Adrenal gland (tissue), 5 donors: ENCODE results near the gene MMADHC.

Experiments used
- POLR2A ChIP-seq, 2 donors: fragments of 450-650 bp; IDR thresholded peaks; one replicate each; pipeline ENCODE4 v1.6.1; 2017; ENCODE audit warnings: antibody characterized with exemption in 2 of 2, mild to moderate bottlenecking in 2 of 2, moderate library complexity in 1 of 2
- TF ChIP-seq, protein P1 (sequence below), 6 experiments: fragments of 450-650 bp in 4 of 6; fragments of 200-600 bp in 2 of 6; sonication (generic) in 1 of 6; IDR thresholded peaks; 1 replicate in 5 of 6; 2 replicates in 1 of 6; pipeline versions ENCODE4 v1.5.1 to v1.8.0; 2016 to 2021; ENCODE audit warnings: antibody characterized with exemption in 6 of 6, mild to moderate bottlenecking in 2 of 6, moderate library complexity in 1 of 6
- donor health status: DM: no; HTN: no; CAD: no.

GRCh38 chr2:149613704-149614103 is 26.1 kb upstream of the MMADHC start:
- TF ChIP-seq, protein P1, sequence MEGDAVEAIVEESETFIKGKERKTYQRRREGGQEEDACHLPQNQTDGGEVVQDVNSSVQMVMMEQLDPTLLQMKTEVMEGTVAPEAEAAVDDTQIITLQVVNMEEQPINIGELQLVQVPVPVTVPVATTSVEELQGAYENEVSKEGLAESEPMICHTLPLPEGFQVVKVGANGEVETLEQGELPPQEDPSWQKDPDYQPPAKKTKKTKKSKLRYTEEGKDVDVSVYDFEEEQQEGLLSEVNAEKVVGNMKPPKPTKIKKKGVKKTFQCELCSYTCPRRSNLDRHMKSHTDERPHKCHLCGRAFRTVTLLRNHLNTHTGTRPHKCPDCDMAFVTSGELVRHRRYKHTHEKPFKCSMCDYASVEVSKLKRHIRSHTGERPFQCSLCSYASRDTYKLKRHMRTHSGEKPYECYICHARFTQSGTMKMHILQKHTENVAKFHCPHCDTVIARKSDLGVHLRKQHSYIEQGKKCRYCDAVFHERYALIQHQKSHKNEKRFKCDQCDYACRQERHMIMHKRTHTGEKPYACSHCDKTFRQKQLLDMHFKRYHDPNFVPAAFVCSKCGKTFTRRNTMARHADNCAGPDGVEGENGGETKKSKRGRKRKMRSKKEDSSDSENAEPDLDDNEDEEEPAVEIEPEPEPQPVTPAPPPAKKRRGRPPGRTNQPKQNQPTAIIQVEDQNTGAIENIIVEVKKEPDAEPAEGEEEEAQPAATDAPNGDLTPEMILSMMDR (IDR thresholded peaks at IDR 0.05): no peak
- TF ChIP-seq POLR2A (IDR thresholded peaks at IDR 0.05): no peak
